DMS114 treated with DMSO at 0.1 percent for 48 hours (cell line): ENCODE results near the gene C1orf216.
"Not testable (repeated sequence)": the region's sequence is repeated elsewhere in the genome, so short reads cannot be mapped to it uniquely, and the experiment has no call there.

Experiments used
- DNase-seq: peaks from one replicate; lab custom pipeline; 2025; ENCODE audit not compliant: unreplicated experiment; lab: John Stamatoyannopoulos, UW

The C1orf216 gene

GRCh38 chr1:35718492-35719336 is at the start of gene C1orf216:
C1orf216 (minus strand) TSS chr1:35718884; CDS start chr1:35716321, 2,563 bp downstream.
- peak; percentile 54 for DNase-seq

GRCh38 chr1:35764283-35764682 is 45.6 kb upstream of the C1orf216 start:
- DNase-seq, result no peak

GRCh38 chr1:35763201-35763600 is 44.5 kb upstream of the C1orf216 start:
- DNase-seq, result no peak

GRCh38 chr1:35762141-35762540 is 43.5 kb upstream of the C1orf216 start:
- DNase-seq, result no peak

- no peak for DNase-seq
Measured at GRCh38 chr1:35756064-35756463, 37.4 kb upstream of the C1orf216 start.

GRCh38 chr1:35753626-35754260 is 35.1 kb upstream of the C1orf216 start:
- no peak for DNase-seq

GRCh38 chr1:35748326-35748725 is 29.6 kb upstream of the C1orf216 start:
- DNase-seq, result no peak

GRCh38 chr1:35745124-35745730 is 26.5 kb upstream of the C1orf216 start:
- DNase-seq, result no peak

- no peak for DNase-seq
Measured at GRCh38 chr1:35737120-35737519, 18.4 kb upstream of the C1orf216 start.

GRCh38 chr1:35727434-35728040 is 8.9 kb upstream of the C1orf216 start:
- DNase-seq, result no peak

- peak; percentile 65 for DNase-seq
Measured at GRCh38 chr1:35726450-35727433, 8.1 kb upstream of the C1orf216 start.

- DNase-seq, result no peak
Measured at GRCh38 chr1:35725596-35725995, 6.9 kb upstream of the C1orf216 start.

GRCh38 chr1:35717911-35718476 is 690 bp downstream of the C1orf216 start:
- DNase-seq, result peak; percentile 26

GRCh38 chr1:35715568-35716002 is 3.1 kb downstream of the C1orf216 start:
- DNase-seq, result peak; percentile 64

GRCh38 chr1:35714921-35715567 is 3.6 kb downstream of the C1orf216 start:
- no peak for DNase-seq

- DNase-seq, result not testable (repeated sequence)
Measured at GRCh38 chr1:35711098-35711497, 7.6 kb downstream of the C1orf216 start.

- no peak for DNase-seq
Measured at GRCh38 chr1:35708952-35709351, 9.7 kb downstream of the C1orf216 start.

GRCh38 chr1:35708441-35708921 is 10.2 kb downstream of the C1orf216 start:
- no peak for DNase-seq
